ENCODE data around the gene GPR183. TPM values are rescaled to one million over a fixed set of nuclear protein-coding genes. Genes with fewer than 3 reads are reported as not detected.

The GPR183 gene
- total RNA-seq, 1 donor from 2014 or later = not detected

DNA sequence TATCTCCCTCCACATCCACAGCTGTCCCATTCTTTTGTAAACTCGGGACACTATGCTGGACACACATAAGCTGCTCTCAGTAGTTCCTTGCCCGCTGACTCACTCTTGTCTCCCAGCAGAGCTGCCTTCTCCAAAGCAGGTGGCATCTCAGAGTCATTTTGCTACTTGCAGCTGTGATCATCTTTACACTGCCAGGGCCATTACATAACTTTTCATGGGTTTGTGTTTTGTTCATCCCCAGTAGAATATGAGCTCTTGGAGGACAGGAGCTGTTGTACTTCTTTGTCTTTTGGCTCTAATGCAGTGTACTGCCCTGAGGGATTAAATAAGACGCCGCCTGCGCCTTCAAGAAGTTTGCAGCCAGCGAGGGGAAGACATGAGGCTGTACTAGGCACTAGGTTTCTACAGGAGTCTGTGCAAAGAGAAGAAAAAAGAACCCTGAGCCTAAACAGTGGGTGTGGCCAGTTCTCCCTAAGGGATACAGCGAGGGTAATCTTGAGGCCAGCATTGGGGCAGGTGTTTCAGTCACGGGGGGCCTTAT is 40.8 kb upstream of the GPR183 start:
- H3K27ac Mint-ChIP-seq = no peak overlapping the region
- no peak for DNase-seq (ENCODE audit: low spot score, unreplicated experiment)
- no peaks in the 10 kb centered on the region for H3K27me3 Mint-ChIP-seq
- TF ChIP-seq, protein P1, sequence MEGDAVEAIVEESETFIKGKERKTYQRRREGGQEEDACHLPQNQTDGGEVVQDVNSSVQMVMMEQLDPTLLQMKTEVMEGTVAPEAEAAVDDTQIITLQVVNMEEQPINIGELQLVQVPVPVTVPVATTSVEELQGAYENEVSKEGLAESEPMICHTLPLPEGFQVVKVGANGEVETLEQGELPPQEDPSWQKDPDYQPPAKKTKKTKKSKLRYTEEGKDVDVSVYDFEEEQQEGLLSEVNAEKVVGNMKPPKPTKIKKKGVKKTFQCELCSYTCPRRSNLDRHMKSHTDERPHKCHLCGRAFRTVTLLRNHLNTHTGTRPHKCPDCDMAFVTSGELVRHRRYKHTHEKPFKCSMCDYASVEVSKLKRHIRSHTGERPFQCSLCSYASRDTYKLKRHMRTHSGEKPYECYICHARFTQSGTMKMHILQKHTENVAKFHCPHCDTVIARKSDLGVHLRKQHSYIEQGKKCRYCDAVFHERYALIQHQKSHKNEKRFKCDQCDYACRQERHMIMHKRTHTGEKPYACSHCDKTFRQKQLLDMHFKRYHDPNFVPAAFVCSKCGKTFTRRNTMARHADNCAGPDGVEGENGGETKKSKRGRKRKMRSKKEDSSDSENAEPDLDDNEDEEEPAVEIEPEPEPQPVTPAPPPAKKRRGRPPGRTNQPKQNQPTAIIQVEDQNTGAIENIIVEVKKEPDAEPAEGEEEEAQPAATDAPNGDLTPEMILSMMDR (IDR thresholded peaks at IDR 0.05; ENCODE audit: unreplicated experiment) = no peak
- no peaks in the 10 kb centered on the region for H3K9me3 Mint-ChIP-seq (ENCODE audit: low read depth)
- peaks cover 19% of the 10 kb centered on the region for H3K36me3 Mint-ChIP-seq (ENCODE audit: insufficient read depth)
- no peak overlapping the region for H3K4me3 Mint-ChIP-seq (ENCODE audit: low read depth)
- H3K4me1 Mint-ChIP-seq (ENCODE audit: low read depth) = no peaks in the 10 kb centered on the region

DNA sequence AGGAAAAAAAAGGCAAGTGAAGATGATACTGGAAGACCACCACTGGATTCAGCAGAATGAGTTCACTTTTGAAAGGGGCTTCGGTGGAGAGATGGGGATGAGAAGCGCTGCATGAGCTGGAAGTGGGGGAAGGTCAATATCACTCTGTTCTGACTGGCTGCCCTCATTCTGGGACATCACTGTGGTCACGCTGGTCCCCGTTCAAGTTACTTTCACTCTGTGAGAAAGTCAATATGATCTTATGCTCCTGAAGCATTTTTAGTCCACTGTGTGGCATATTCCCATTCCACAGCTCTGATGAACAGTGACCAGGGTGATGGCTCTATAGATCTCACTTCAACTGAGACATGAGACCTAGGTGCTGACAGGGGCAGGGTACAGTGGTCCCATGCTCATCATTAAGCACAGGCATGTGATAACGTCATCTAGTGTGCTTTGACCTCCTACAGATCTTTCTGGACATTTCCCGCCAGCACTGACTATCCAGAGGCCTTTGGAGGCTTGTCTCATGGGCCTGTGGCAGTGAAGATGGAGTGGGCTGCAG is 40.2 kb upstream of the GPR183 start:
- H3K27me3 Mint-ChIP-seq = no peaks in the 10 kb centered on the region
- no peak overlapping the region for H3K27ac Mint-ChIP-seq
- TF ChIP-seq, protein P1 (IDR thresholded peaks at IDR 0.05; ENCODE audit: unreplicated experiment) = no peak
- no peak overlapping the region for H3K4me3 Mint-ChIP-seq (ENCODE audit: low read depth)
- no peaks in the 10 kb centered on the region for H3K9me3 Mint-ChIP-seq (ENCODE audit: low read depth)
- H3K4me1 Mint-ChIP-seq (ENCODE audit: low read depth) = no peaks in the 10 kb centered on the region
- DNase-seq (ENCODE audit: low spot score, unreplicated experiment) = no peak
- H3K36me3 Mint-ChIP-seq (ENCODE audit: insufficient read depth) = peaks cover 19% of the 10 kb centered on the region

DNA sequence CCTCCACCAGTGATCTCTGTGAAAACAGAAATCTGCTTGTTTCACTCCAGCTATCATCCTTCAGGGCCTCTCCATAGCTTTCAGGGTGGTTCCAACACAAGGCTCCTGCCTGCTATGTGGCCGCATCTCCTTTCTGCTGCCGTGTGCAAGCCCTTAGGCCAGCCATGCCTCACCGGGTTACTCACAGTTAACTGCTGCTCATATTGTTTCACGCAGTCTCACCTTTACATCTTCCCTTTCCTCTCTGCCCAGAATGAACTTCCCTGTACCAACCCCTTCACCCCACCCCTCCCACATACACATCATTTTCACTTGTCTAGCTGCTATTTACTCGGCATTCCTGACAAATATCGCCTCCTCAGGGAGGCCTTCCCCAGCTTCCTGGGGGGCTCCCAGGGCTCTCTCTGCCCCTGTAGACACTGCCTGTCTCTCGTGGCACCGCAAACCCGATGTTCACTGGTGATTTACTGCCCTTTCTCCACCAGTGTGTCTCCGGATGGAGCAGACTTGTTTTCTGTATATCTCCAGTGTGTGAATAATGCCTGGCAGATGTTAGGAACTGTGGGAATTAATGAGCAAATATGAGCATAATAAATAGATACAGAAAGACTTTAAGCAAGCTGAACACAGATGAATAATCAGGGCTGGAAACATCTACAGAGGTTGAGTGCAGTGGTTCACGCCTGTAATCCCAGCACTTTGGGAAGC is 39.3 kb upstream of the GPR183 start:
- H3K4me3 Mint-ChIP-seq (ENCODE audit: low read depth) = no peak overlapping the region
- DNase-seq (ENCODE audit: low spot score, unreplicated experiment) = no peak
- peaks cover 19% of the 10 kb centered on the region for H3K36me3 Mint-ChIP-seq (ENCODE audit: insufficient read depth)
- no peaks in the 10 kb centered on the region for H3K27me3 Mint-ChIP-seq
- H3K9me3 Mint-ChIP-seq (ENCODE audit: low read depth) = no peaks in the 10 kb centered on the region
- peak overlapping the region; percentile 1 for H3K27ac Mint-ChIP-seq
- TF ChIP-seq, protein P1 (IDR thresholded peaks at IDR 0.05; ENCODE audit: unreplicated experiment) = no peak
- H3K4me1 Mint-ChIP-seq (ENCODE audit: low read depth) = no peaks in the 10 kb centered on the region

DNA sequence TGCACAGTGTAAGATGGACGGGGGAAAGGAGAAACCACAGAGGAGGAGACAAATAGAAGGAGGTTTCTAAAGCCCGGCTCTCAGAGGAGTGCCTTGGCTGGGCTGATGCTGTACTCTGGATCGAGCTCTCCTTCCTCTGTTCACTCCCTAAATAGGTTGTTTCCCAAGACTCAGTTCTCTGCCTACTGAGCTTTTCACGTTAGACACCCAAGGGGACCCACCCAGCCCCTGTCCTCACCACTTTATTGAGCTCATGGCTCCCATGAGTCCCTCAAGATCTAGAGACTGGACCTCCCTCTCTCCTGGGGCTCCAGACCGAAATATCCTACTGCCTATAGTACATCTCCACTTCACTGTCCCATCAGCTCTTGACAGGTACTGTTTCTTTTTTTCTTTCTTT is 38.1 kb upstream of the GPR183 start:
- Mint-ChIP-seq H3K27me3 (no peaks in the 10 kb centered on the region), H3K4me1 (ENCODE audit: low read depth) (no peaks in the 10 kb centered on the region), H3K27ac (no peak overlapping the region), H3K9me3 (ENCODE audit: low read depth) (no peaks in the 10 kb centered on the region), H3K36me3 (ENCODE audit: insufficient read depth) (peaks cover 19% of the 10 kb centered on the region), H3K4me3 (ENCODE audit: low read depth) (no peak overlapping the region)
- TF ChIP-seq, protein P1 (IDR thresholded peaks at IDR 0.05; ENCODE audit: unreplicated experiment) = no peak
- DNase-seq (ENCODE audit: low spot score, unreplicated experiment) = no peak

DNA sequence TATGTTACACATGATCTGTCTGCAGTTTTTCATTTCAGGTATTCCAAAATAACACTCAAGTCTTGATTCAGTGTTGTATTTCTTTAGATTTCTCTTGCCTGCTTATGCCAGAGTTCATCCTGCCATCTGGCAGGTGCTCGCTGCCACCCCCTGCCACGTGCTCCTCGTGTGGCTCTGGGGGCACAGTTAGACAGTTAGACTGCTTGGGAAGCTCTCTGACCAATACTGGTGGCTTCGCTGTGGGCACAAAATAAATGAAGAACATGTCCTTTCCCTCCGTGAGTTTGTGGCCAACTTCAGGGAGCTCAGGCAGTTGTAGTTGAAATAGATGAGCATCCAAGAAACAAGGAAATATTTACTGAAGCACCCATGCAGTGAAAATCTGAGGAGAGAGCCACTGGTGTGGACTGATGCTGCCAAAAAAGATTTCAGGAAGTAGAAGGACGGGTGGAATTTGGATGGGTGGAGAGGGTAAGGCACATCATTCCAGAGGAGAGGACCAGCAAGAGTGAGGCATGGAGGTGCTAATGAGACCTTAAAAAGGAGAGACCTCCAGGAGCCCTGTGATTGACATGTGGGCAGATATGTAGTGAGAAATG is 37.5 kb upstream of the GPR183 start:
- peaks cover 22% of the 10 kb centered on the region for H3K36me3 Mint-ChIP-seq (ENCODE audit: insufficient read depth)
- no peaks in the 10 kb centered on the region for H3K9me3 Mint-ChIP-seq (ENCODE audit: low read depth)
- no peak for DNase-seq (ENCODE audit: low spot score, unreplicated experiment)
- H3K4me1 Mint-ChIP-seq (ENCODE audit: low read depth) = no peaks in the 10 kb centered on the region
- TF ChIP-seq, protein P1 (IDR thresholded peaks at IDR 0.05; ENCODE audit: unreplicated experiment) = no peak
- no peaks in the 10 kb centered on the region for H3K27me3 Mint-ChIP-seq
- H3K4me3 Mint-ChIP-seq (ENCODE audit: low read depth) = no peak overlapping the region
- peak overlapping the region; percentile 7 for H3K27ac Mint-ChIP-seq

Measured in progenitor cell of endocrine pancreas (in vitro differentiated cells).